HG02852 (cell line): ENCODE measurements around the gene NPAS1.
"Not testable (repeated sequence)": the region's sequence is repeated elsewhere in the genome, so short reads cannot be mapped to it uniquely, and the experiment has no call there.

Source experiments
- ATAC-seq: cut with Tn5 transposase; IDR thresholded peaks from one replicate; pipeline ENCODE4 v1.9.1; 2021; ENCODE audit warnings: mild to moderate bottlenecking, moderate library complexity; ENCODE audit not compliant: unreplicated experiment

Gene NPAS1

DNA sequence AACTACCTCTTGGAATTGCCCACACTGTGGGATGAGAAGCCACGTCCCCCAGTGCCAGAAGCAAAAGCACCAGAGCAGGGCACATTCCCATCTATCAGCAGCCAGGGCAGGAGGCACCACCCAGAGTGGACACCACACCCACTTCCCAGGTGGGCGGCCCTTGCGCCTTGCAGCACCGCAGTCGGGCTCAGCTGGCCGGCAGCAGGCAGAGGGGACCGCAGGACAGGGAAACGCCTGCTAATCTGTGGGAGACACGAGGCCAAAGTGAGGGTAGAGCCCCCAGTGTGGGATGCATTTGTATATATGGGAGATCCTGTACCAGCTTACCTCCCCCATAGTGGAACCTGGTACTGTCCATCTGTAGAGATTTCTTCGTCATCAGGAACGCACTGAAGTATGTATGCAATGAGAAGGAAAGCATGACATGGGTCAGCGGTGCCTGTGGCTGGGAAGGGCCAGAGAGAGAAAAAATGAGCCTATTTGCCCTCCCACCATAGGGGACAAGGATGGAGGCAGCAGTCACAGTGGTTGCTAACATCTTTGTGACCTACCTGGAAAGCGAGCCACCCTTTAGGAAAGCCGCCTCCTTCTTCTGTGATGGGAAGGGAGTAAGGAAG lies 30.9 kb upstream of the NPAS1 start:
- no peak for ATAC-seq

DNA sequence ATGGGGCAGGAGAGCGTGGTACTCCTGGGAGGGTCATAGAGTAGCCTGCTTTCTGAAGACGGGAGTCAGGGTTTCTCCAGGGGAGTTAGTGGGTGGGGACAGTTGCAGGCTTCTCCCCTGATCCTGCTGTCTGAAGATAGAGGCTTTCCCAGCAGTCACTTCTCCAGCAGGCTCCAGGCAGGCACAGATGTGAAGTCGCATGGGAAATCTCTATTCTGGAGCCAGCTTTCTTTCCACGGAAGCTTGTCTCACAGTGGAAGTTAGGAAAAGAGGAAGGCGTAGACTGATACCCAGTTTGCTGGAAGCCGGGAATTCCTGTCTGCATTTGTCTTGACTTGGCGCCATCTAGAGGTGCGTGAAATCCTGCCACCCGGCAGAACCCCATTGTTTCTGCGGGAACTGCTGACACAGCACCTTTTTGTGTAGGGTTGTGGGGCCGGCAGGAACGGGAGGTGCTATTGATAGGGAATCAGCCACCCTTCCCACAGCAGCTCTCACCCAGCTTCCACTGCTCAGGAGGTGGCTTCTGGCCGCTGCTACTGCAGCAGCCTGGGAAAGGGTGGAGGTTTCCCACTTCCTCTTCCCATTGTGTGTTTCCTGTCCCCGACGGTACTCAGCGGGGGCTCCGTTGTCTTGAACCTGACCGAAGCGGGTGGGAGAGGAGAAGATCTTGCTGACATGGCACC lies 28.5 kb upstream of the NPAS1 start:
- no peak for ATAC-seq

GRCh38 chr19:46992699-46993535 lies 26.7 kb upstream of the NPAS1 start:
- no peak for ATAC-seq

DNA sequence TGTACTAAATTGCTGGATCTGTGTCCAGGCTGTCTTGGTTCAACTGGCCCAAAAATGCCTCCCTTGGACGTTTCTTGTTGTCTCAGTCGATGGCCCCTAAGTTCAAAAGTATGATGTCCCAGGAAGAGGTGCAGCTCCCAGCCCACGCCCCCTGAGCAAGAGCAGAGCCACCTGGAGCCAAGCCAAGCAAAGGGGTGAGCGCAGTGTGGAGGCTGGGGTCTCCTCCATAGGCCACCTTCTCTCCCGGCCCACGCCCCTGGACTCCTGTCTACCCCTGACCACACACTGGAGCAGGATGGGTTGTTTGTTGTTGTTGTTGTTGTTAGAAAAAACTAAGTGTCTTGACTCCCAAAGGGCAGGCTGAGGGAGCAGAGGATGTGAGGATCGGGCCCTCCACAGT lies 26.0 kb upstream of the NPAS1 start:
- ATAC-seq: no peak

DNA sequence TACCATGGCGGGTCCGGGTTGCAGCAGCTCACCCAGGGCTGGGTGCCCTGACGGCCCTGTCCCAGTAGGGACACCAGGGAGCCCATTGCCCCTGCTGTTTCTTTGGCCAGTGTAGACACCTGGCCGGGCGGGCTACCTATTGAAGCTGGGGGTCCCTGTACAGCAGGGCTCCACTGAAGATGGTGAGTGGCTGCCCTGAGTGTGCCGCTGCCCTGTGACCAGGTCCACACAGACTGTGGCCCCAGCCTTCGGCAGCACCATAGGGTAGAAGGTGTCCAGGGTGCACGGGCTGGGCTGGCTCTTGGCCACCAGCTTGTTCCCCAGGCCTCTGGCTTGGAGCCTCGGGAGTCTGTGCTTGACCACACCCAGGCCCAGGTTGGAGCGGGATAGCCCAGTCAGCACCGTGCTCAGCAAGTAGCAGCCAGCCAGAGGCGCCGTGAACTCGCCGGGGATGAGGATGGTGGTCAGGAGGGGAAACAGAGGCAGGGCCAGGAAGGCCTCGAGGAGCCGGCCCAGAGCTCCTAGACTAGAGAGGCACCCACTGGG lies 25.4 kb upstream of the NPAS1 start:
- ATAC-seq: no peak

- ATAC-seq: no peak
Measured at GRCh38 chr19:46995492-46995891, 24.1 kb upstream of the NPAS1 start.

GRCh38 chr19:46998445-46999125 lies 21.1 kb upstream of the NPAS1 start:
- ATAC-seq: no peak

DNA sequence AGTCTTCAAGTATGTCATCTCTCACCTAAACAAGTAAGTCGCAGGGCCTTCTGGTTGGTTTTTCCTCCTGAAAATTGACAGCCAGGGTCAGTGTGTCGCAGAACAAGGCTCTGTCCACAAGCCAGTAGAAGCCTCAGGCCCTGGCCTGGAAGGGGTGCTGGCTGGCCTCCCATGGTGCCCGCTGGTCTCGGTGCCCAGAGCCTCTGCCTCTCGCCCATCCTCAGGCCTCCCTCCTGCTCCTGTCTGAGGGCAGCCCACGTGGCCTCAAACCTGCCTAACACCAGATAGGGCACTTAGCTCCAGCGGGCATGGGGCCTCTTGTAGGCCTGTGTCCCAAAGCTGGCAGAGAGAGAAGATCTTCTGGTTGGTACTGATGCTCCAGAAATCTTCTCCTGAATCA lies 20.3 kb upstream of the NPAS1 start:
- ATAC-seq: no peak

GRCh38 chr19:46999878-47000277 lies 19.8 kb upstream of the NPAS1 start:
- no peak for ATAC-seq

DNA sequence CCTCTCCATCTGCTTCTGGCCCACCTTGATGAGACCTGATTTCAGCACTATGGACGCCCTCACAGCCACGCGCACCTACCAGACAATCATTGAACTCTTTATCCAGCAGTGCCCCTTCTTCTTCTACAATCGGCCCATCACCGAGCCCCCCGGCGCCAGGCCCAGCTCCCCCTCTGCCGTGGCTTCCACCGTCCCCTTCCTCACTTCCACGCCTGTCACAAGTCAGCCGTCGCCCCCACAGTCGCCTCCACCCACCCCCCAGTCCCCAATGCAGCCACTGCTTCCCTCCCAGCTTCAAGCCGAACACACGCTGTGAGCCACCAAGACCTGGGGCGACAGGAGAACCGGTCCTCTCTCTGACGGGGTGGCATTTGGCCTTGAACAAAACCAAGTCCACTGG lies 19.3 kb upstream of the NPAS1 start:
- no peak for ATAC-seq

DNA sequence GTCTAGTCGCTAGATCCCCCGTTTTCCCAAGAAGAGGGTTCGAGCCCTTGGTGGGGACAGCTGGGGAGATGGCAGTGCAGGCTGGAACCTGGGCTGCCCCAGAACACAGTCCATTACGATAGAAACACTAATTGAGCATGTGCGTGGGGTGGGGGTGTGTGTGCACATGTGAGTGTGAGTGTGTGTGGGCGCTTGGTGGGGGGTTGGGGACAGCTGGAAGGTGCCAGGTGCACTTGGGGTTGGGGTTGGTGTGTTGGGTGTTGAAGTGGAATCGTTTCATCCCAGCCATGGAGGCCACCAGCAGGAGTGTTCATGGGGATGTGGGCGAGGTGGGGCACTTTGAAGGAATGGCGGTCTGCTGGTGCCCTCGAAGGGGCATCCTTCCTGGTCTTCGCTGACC lies 18.1 kb upstream of the NPAS1 start:
- no peak for ATAC-seq

DNA sequence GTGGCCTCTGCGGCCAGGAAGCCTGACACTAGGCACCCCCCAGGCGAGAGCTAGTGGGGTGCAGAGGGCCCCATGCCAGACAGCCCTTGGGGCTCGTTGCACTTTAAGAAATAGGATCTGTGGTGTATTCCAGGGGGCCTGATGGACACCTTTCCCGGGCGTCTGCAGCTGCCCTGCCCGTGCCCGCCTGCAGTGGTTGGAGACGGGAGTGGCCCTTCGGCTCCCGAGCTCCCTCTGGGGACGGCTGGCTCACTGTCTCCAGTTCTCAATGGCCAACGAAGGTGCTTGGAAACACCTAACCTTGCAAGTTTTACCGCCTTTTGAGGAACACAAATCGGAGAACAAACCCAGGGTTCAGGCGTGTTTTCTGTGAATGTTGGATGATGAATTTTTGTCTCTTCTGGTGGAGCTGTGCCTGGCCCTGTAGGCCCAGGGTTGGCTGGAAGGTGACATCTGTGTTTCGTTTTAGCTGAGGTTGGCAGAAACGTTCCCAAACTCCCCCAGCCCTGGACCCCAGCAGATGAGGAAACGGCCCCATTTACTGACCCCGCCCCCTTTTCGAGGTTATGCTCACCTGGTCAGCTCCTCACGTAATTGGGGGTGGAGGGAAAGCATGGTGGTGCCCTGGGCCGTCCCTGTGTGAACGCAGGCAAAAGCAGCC lies 17.4 kb upstream of the NPAS1 start:
- ATAC-seq: no peak

DNA sequence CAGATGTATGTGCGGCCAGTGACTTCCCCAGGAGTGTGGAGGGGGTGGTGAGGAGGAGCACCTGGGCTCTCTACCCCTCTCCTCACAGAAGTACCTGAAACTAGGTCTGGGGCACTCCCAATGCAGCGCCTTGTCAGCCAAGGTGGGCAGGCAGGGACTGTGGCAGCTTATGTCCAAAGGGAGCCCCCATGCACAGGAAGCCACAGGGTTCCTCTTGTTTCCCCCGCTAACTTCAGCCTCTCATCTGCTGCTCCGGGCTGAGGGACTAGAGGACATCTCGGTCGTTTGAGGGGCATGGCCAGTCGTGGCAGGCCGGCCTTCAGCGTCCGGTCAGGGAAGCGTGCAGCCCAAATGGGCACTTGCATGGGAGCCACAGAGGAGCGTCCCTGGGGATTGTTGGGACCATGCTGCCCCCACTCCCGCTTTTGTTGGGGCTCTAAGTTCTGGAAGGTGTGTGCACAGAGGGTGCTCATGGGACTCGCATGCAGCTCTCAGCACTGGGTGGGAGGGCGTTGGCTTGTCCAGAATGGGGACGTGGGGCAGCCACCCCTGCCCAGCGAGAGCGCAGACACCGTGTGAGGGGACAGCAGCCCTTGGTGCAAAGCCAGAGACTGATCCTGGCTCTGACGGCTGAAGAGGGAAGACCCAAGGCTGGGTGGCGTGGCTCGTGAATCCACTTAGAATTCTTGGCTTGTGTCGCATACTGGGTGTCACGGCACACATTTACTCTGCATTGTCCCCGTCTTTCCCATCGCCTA lies 16.6 kb upstream of the NPAS1 start:
- no peak for ATAC-seq

- no peak for ATAC-seq
Measured at GRCh38 chr19:47003611-47004465, 15.8 kb upstream of the NPAS1 start.

DNA sequence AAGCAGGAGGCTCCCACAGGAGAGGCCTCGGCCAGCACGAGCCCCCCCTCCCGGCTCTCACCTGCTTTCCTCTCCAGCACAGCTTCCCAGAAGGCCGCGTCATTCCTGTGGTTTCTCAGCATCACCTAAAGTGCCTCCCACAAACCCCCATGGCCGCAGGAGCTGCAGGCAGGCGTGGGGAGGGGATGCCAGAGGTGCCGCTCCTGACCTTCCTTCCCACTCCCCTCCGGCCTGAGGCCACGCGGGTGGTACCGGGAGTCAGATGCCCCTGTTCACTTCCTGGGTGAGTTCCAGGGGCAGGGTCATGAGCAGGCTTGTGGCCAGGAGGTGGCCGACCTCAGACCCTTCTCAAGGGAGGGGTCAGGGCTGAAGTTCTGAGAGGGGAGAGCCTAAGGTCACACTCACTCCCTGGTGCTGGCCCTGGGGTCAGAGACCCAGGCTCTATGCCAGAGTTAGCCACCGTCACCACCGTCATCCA lies 14.4 kb upstream of the NPAS1 start:
- no peak for ATAC-seq

DNA sequence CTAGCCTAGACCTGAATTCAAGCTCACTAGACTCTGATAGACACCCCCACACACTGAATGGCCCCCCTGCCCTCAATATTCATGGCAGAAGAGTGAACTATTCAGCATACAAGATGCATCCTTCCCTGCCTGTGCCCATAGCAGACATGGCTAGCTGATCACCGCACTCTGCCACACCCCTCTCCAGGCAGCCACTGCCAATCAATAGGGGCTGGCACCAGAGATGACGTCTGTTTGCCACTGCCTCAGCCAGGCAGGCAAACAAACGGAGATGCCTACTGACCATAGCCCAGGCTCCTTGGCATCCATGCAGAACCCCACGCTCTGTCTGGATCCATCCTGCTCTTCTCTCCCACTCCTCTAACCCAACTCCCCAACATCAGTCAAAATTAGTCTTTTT lies 13.8 kb upstream of the NPAS1 start:
- no peak for ATAC-seq

DNA sequence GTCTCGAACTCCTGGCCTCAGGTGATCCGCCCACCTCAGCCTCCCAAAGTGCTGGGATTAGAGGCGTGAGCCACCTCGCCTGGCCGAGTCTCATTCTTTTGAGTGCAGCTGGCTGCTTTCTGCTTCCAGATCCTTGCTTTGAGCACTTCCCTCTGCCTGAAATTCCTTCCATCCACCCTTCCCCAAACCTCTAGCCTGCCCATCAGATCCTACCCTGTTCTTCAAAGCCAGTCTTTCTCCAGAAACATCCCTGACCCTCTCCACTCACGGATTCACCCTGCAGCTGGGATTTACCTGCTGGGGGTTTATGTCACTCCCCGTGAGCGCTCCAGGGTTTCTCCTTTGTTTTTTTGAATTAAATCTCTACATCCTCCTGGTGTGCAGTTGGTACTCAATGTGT lies 13.1 kb upstream of the NPAS1 start:
- no peak for ATAC-seq

DNA sequence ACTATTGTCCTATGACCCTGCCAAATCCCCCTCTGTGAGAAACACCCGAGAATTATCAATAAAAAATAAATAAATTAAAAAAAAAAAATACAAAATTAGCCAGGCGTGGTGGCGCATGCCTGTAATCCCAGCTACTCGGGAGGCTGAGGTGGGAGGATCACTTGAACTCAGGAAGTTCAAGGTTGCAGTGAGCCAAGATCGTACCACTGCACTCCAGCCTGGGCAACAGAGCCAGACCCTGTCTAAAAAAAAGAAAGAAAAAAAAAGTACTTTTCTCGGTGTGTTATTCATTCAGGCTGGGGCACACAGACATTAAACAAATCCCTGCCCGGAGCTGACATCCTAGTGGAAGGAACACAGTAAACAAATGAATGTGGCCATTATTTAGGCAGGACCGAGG lies 9.1 kb upstream of the NPAS1 start:
- not testable (repeated sequence) for ATAC-seq

GRCh38 chr19:47012617-47013016 lies 7.0 kb upstream of the NPAS1 start:
- ATAC-seq: no peak
